H1 (cell line): ENCODE measurements around the gene SUV39H2. TPM values are rescaled to one million over a fixed set of nuclear protein-coding genes. Genes with fewer than 3 reads are reported as not detected.

Source experiments
- ASH2L ChIP-seq: fragments of 200-600, 300-600 bp; sonication (generic); IDR thresholded peaks from one replicate; pipeline ENCODE4 v1.7.1; 2017; ENCODE audit warnings: low read length
- BRCA1 ChIP-seq: IDR thresholded peaks from 2 replicates; pipeline ENCODE4 v1.6.1; 2012; ENCODE audit warnings: low read depth, low read length, improper control_type of control experiment
- CBX8 ChIP-seq: fragments of 300-800, 300-1000 bp; sonication (generic); IDR thresholded peaks from 2 replicates; pipeline ENCODE4 v1.7.1; 2016; ENCODE audit warnings: low read depth, low read length, borderline replicate concordance
- CEBPB ChIP-seq: IDR thresholded peaks from 2 replicates; pipeline ENCODE4 v1.6.1; 2012; ENCODE audit warnings: low read depth, low read length
- EP300 ChIP-seq, 2 experiments: IDR thresholded peaks; 1 replicate in 1 of 2; 2 replicates in 1 of 2; pipeline ENCODE4 v1.6.1; 2011 to 2012; ENCODE audit warnings: low read depth in 2 of 2, low read length in 2 of 2, mild to moderate bottlenecking in 2 of 2, borderline replicate concordance in 1 of 2, inconsistent platforms in 1 of 2, moderate library complexity in 1 of 2
- EZH2 ChIP-seq: fragments of 200-600 bp; sonication (generic); IDR thresholded peaks from 2 replicates; pipeline ENCODE4 v1.7.1; 2012; ENCODE audit warnings: low read depth, mild to moderate bottlenecking, moderate library complexity, low read length, inconsistent platforms; ENCODE audit not compliant: severe bottlenecking
- GABPA ChIP-seq: IDR thresholded peaks from 2 replicates; pipeline ENCODE4 v1.6.1; 2011; ENCODE audit warnings: mild to moderate bottlenecking, low read length, moderate library complexity, borderline replicate concordance; ENCODE audit not compliant: insufficient read depth
- HDAC2 ChIP-seq, 2 experiments: fragments of 300-600 bp in 1 of 2; sonication (generic) in 1 of 2; IDR thresholded peaks; 2 replicates each; pipeline ENCODE4 v1.6.1; 2011 to 2012; ENCODE audit warnings: low read depth in 2 of 2, low read length in 2 of 2, mild to moderate bottlenecking in 2 of 2, moderate library complexity in 2 of 2, borderline replicate concordance in 1 of 2, inconsistent platforms in 1 of 2
- JUN ChIP-seq: IDR thresholded peaks from 2 replicates; pipeline ENCODE4 v1.6.1; 2011; ENCODE audit warnings: low read depth, mild to moderate bottlenecking, improper control_type of control experiment, low read length
- JUND ChIP-seq: IDR thresholded peaks from 2 replicates; pipeline ENCODE4 v1.6.1; 2011; ENCODE audit warnings: mild to moderate bottlenecking, improper control_type of control experiment, low read length
- KDM1A ChIP-seq: fragments of 200-600, 300-600 bp; sonication (generic); IDR thresholded peaks from 2 replicates; pipeline ENCODE4 v1.7.1; 2016; ENCODE audit warnings: mild to moderate bottlenecking, low read length, borderline replicate concordance
- KDM4A ChIP-seq: IDR thresholded peaks from one replicate; pipeline ENCODE4 v1.7.1; 2012; ENCODE audit warnings: low read depth, mild to moderate bottlenecking, moderate library complexity, low read length, inconsistent platforms; ENCODE audit not compliant: severe bottlenecking
- POLR2A ChIP-seq, 2 experiments: IDR thresholded peaks; 1 replicate in 1 of 2; 2 replicates in 1 of 2; pipeline ENCODE4 v1.6.1; 2011; ENCODE audit warnings: low read depth in 2 of 2, low read length in 2 of 2, mild to moderate bottlenecking in 2 of 2; ENCODE audit errors: control extremely low read depth in 1 of 2
- SAP30 ChIP-seq: fragments of 300-600 bp; sonication (generic); IDR thresholded peaks from 2 replicates; pipeline ENCODE4 v1.7.1; 2012; ENCODE audit warnings: low read length, moderate library complexity, mild to moderate bottlenecking, inconsistent platforms; ENCODE audit not compliant: insufficient read depth, insufficient replicate concordance
- SIN3A ChIP-seq, 2 experiments: IDR thresholded peaks in 1 of 2; conservative IDR thresholded peaks in 1 of 2; 2 replicates each; pipeline ENCODE4 v1.6.1; 2011 to 2012; ENCODE audit warnings: low read length in 2 of 2, improper control_type of control experiment in 1 of 2, low read depth in 1 of 2, mild to moderate bottlenecking in 1 of 2
- SIX5 ChIP-seq: IDR thresholded peaks from 2 replicates; pipeline ENCODE4 v1.6.1; 2011; ENCODE audit warnings: mild to moderate bottlenecking, low read depth, low read length
- SRF ChIP-seq: IDR thresholded peaks from 2 replicates; pipeline ENCODE4 v1.6.1; 2011; ENCODE audit warnings: mild to moderate bottlenecking, low read depth, low read length, moderate library complexity
- TAF7 ChIP-seq: optimal IDR thresholded peaks from 2 replicates; pipeline ENCODE3; 2011; ENCODE audit warnings: low read depth, mild to moderate bottlenecking, inconsistent platforms, low read length, moderate library complexity, borderline replicate concordance
- polyA plus RNA-seq, 7 experiments: library from polyadenylated mRNA; depleted of rRNA in 3 of 7; stranded (reverse) in 5 of 7; unstranded in 2 of 7; fragments of >200 nt in 5 of 7; fragments of 200-250 nt in 2 of 7; gene quantifications; 1 replicate in 5 of 7; 2 replicates in 1 of 7; 4 replicates in 1 of 7; pipeline versions ENCODE4 v1.2.1 to v1.2.3, GENCODE V29; 2011 to 2013; ENCODE audit warnings: missing spikeins in 2 of 7, mixed read lengths in 2 of 7
- total RNA-seq: library from RNA; stranded (reverse); fragmentation: NEBNext Ultra II Directional; extraction: Animal tissue kit (Norgen Biotek cat#: 25700); gene quantifications from 2 replicates; pipeline ENCODE4 v1.2.1, GENCODE V29; 2021
- TF ChIP-seq, protein P1 (sequence below): IDR thresholded peaks from 2 replicates; pipeline ENCODE4 v1.6.1; 2011; ENCODE audit warnings: low read length, improper control_type of control experiment
- TF ChIP-seq, protein P2 (sequence below): IDR thresholded peaks from 2 replicates; pipeline ENCODE4 v1.6.1; 2011; ENCODE audit warnings: low read depth, mild to moderate bottlenecking, low read length; ENCODE audit not compliant: insufficient read depth
- TF ChIP-seq, protein P3 (sequence below): IDR thresholded peaks from 2 replicates; pipeline ENCODE4 v1.6.1; 2012; ENCODE audit warnings: inconsistent platforms

SUV39H2 gene
- total and polyA plus RNA-seq, 2 of the 8 experiments (the other 6 are each of a cell fraction or from before 2014, with no cell fraction given), result 19.4 to 62.3 TPM

DNA sequence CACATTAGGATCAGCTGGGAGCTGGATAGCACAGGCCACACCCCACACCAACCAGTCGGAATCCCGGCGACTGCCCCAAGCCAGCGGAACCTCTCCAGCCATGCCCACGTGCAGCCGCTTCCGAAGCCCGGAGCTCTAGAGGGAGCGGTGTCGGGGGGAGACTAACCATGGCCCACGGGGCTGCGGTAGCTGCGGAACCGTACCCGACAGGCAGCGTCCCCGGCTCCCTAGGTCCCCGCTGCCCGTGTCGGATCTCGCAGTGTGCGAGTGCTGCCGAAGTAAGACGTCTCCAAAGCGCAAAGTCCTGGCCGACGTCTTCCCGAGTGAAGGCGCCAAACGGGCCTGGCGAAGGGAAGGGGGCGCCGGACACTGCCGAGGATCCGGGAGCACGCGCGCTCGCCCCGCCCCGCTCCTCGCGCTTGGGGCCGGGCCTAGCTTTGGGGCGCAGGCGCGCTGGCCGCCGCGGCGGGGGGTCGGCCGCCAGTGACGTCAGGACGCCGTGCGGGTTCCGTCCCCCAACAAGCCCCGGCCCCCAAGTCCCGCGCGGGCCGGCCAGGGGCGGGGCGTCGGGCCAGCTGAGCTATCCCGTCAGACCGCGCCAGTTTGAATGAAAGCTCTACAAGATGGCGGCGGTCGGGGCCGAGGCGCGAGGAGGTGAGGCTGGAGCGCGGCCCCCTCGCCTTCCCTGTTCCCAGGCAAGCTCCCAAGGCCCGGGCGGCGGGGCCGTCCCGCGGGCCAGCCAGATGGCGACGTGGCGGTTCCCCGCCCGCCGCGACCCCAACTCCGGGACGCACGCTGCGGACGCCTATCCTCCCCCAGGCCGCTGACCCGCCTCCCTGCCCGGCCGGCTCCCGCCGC, at the start of gene SUV39H2 (continued):
- TF ChIP-seq EZH2 (no peak), SRF (no peak), SIX5 (no peak), POLR2A (IDR thresholded peaks at IDR 0.05; ENCODE audit: control extremely low read depth in 1 of 2, low read depth in 2 of 2, low read length in 2 of 2) (peak; percentile 85 to 92), CBX8 (no peak), KDM4A (peak; percentile 60), CEBPB (no peak), JUN (no peak), BRCA1 (0 out of 2 replicates have a peak, but pooled peaks have one; percentile 37), HDAC2 (IDR thresholded peaks at IDR 0.05; ENCODE audit: borderline replicate concordance in 1 of 2, low read depth in 2 of 2, low read length in 2 of 2) (peak in 1 of 2 experiments; percentile 82; a peak in 1 of 4 replicates), ASH2L (peak; percentile 92), EP300 (IDR thresholded peaks at IDR 0.05; ENCODE audit: borderline replicate concordance in 1 of 2, low read depth in 2 of 2, low read length in 2 of 2) (peak in 1 of 2 experiments; percentile 53; a peak in 1 of 3 replicates), SIN3A (conservative IDR thresholded peaks at IDR 0.05 in 1 of 2, IDR thresholded peaks at IDR 0.05 in 1 of 2; ENCODE audit: low read depth in 1 of 2, low read length in 2 of 2) (peak; percentile 40 to 75; a peak in 1 of 4 replicates), SAP30 (no peak), GABPA (no peak), KDM1A (no peak), JUND (no peak), TAF7 (peak; percentile 91)
- TF ChIP-seq, protein P1, sequence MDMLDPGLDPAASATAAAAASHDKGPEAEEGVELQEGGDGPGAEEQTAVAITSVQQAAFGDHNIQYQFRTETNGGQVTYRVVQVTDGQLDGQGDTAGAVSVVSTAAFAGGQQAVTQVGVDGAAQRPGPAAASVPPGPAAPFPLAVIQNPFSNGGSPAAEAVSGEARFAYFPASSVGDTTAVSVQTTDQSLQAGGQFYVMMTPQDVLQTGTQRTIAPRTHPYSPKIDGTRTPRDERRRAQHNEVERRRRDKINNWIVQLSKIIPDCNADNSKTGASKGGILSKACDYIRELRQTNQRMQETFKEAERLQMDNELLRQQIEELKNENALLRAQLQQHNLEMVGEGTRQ, result no peak
- TF ChIP-seq, protein P2, sequence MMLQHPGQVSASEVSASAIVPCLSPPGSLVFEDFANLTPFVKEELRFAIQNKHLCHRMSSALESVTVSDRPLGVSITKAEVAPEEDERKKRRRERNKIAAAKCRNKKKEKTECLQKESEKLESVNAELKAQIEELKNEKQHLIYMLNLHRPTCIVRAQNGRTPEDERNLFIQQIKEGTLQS, result no peak
- TF ChIP-seq, protein P3, sequence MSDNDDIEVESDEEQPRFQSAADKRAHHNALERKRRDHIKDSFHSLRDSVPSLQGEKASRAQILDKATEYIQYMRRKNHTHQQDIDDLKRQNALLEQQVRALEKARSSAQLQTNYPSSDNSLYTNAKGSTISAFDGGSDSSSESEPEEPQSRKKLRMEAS, result peak; percentile 94
